Measurements from ENCODE around the gene AK9. TPM values are rescaled to one million over a fixed set of nuclear protein-coding genes. Genes with fewer than 3 reads are reported as not detected.
A peak's percentile ranks its signal among the peaks of the same experiment; 100 is the strongest.

AK9 gene
- total and polyA plus RNA-seq, 7 experiments from 2014 or later: 5.8 to 19.5 (median 7.3) TPM

GRCh38 chr6:109515781-109516409 lies 175.1 kb downstream of the AK9 start:
- peaks cover 15 to 19% of the 10 kb centered on the region in 2 donors for H3K4me1 ChIP-seq (ENCODE audit: control insufficient read depth in 2 of 2, insufficient read depth in 2 of 2, low read length in 2 of 2)
- peaks cover 0 to 1% (median 0%) of the 10 kb centered on the region in 5 donors for H3K27me3 Mint-ChIP-seq
- H3K27ac Mint-ChIP-seq: peak overlapping the region; percentile 23 to 81 (median 55)
- no peaks in the 10 kb centered on the region for H3K9me3 ChIP-seq (ENCODE audit: control insufficient read depth in 2 of 3, low read length in 3 of 3)
- H3K9me3 Mint-ChIP-seq: peaks cover 0 to 5% (median 0%) of the 10 kb centered on the region in 11 donors
- CTCF ChIA-PET: interaction anchor here (0.8 kb wide), 1 partner anchor 34 kb away, joined by 3 read pairs; no protein-coding TSS in a partner anchor
- ATAC-seq (no peak), DNase-seq (peak in 3 of 9 donors; percentile 11 to 26 (median 13))
- no peaks in the 10 kb centered on the region for H3K36me3 ChIP-seq (ENCODE audit: control insufficient read depth in 2 of 3, insufficient read depth in 3 of 3, low read length in 3 of 3)
- peaks cover 0 to 8% (median 0%) of the 10 kb centered on the region in 5 donors for H3K36me3 Mint-ChIP-seq
- H3K4me3 Mint-ChIP-seq: peak overlapping the region; percentile 61 to 86 (median 72)
- peak overlapping the region; percentile 61 for H3K4me3 ChIP-seq (ENCODE audit: low read length)
- no peaks in the 10 kb centered on the region for H3K27me3 ChIP-seq (ENCODE audit: control insufficient read depth in 2 of 2, insufficient read depth in 2 of 2, low read length in 2 of 2)
- peaks cover 14 to 36% (median 28%) of the 10 kb centered on the region in 7 donors for H3K4me1 Mint-ChIP-seq
- POLR2A ChIA-PET: interaction anchor here (0.8 to 1.1 kb wide), 4 partner anchors 24 to 72 kb away, joined by 3 to 5 read pairs (median 3); partner anchors contain the start of gene ZBTB24
- peak overlapping the region; percentile 33 for H3K27ac ChIP-seq (ENCODE audit: low read depth, low read length)
- intact Hi-C loops (cut with micrococcal nuclease): loop anchor here (1.0 to 5.0 kb wide), 3 partner anchors 25 to 34 kb away; partner anchors contain the start of gene ZBTB24 (in 2 of the 2)

- H3K4me3 Mint-ChIP-seq: peak overlapping the region; percentile 10 to 86 (median 72)
- ATAC-seq (no peak), DNase-seq (no peak)
- Histone ChIP-seq H3K27me3 (ENCODE audit: control insufficient read depth in 2 of 2, insufficient read depth in 2 of 2, low read length in 2 of 2) (no peaks in the 10 kb centered on the region), H3K4me3 (ENCODE audit: low read length) (no peak overlapping the region), H3K4me1 (ENCODE audit: control insufficient read depth in 2 of 2, insufficient read depth in 2 of 2, low read length in 2 of 2) (peaks cover 15 to 19% of the 10 kb centered on the region in 2 donors), H3K27ac (ENCODE audit: low read depth, low read length) (no peak overlapping the region), H3K9me3 (ENCODE audit: control insufficient read depth in 2 of 3, low read length in 3 of 3) (no peaks in the 10 kb centered on the region), H3K36me3 (ENCODE audit: control insufficient read depth in 2 of 3, insufficient read depth in 3 of 3, low read length in 3 of 3) (no peaks in the 10 kb centered on the region)
- H3K36me3 Mint-ChIP-seq: peaks cover 0 to 8% (median 0%) of the 10 kb centered on the region in 5 donors
- CTCF ChIA-PET: interaction anchor here (0.8 kb wide), 1 partner anchor 33 kb away, joined by 3 read pairs; no protein-coding TSS in a partner anchor
- peaks cover 0 to 4% (median 0%) of the 10 kb centered on the region in 11 donors for H3K9me3 Mint-ChIP-seq
- POLR2A ChIA-PET: no interaction called here
- intact Hi-C loops (cut with micrococcal nuclease): loop anchor here in 1 of 2 donors (5.0 kb wide), 1 partner anchor 33 kb away; the partner anchor contains the start of gene ZBTB24
- H3K27ac Mint-ChIP-seq: peak overlapping the region in 7 of 9 donors; percentile 23 to 92 (median 55)
- peaks cover 14 to 36% (median 28%) of the 10 kb centered on the region in 7 donors for H3K4me1 Mint-ChIP-seq
- H3K27me3 Mint-ChIP-seq: peaks cover 0 to 1% (median 0%) of the 10 kb centered on the region in 5 donors
These were observed 176.1 kb downstream of the AK9 start for GRCh38 chr6:109514946-109515345.

GRCh38 chr6:109513571-109514071 lies 177.4 kb downstream of the AK9 start:
- H3K27ac Mint-ChIP-seq: no peak overlapping the region
- peaks cover 0 to 1% (median 0%) of the 10 kb centered on the region in 5 donors for H3K27me3 Mint-ChIP-seq
- no peak for DNase-seq
- intact Hi-C loops (cut with micrococcal nuclease): no loop called here
- Histone ChIP-seq H3K4me1 (ENCODE audit: control insufficient read depth in 2 of 2, insufficient read depth in 2 of 2, low read length in 2 of 2) (peaks cover 15 to 19% of the 10 kb centered on the region in 2 donors), H3K9me3 (ENCODE audit: control insufficient read depth in 2 of 3, low read length in 3 of 3) (no peaks in the 10 kb centered on the region), H3K27ac (ENCODE audit: low read depth, low read length) (no peak overlapping the region), H3K36me3 (ENCODE audit: control insufficient read depth in 2 of 3, insufficient read depth in 3 of 3, low read length in 3 of 3) (no peaks in the 10 kb centered on the region), H3K27me3 (ENCODE audit: control insufficient read depth in 2 of 2, insufficient read depth in 2 of 2, low read length in 2 of 2) (no peaks in the 10 kb centered on the region), H3K4me3 (ENCODE audit: low read length) (no peak overlapping the region)
- ChIA-PET CTCF (no interaction called here), POLR2A (interaction anchor here (0.7 kb wide), 1 partner anchor 16 kb away, joined by 3 read pairs; no protein-coding TSS in a partner anchor)
- H3K4me3 Mint-ChIP-seq: no peak overlapping the region
- H3K36me3 Mint-ChIP-seq: peaks cover 0 to 8% (median 0%) of the 10 kb centered on the region in 5 donors
- peaks cover 14 to 36% (median 27%) of the 10 kb centered on the region in 7 donors for H3K4me1 Mint-ChIP-seq
- ATAC-seq: no peak
- H3K9me3 Mint-ChIP-seq: peaks cover 0 to 3% (median 0%) of the 10 kb centered on the region in 11 donors

GRCh38 chr6:109512271-109512817 lies 178.7 kb downstream of the AK9 start:
- POLR2A ChIA-PET: no interaction called here
- H3K9me3 Mint-ChIP-seq: peaks cover 0 to 3% (median 0%) of the 10 kb centered on the region in 11 donors
- H3K36me3 Mint-ChIP-seq: peaks cover 0 to 8% (median 0%) of the 10 kb centered on the region in 5 donors
- H3K4me3 ChIP-seq (ENCODE audit: low read length): no peak overlapping the region
- DNase-seq (no peak), ATAC-seq (no peak)
- H3K27ac Mint-ChIP-seq: no peak overlapping the region
- H3K4me1 Mint-ChIP-seq: peaks cover 14 to 28% (median 27%) of the 10 kb centered on the region in 7 donors
- peaks cover 15 to 19% of the 10 kb centered on the region in 2 donors for H3K4me1 ChIP-seq (ENCODE audit: control insufficient read depth in 2 of 2, insufficient read depth in 2 of 2, low read length in 2 of 2)
- no peaks in the 10 kb centered on the region for H3K36me3 ChIP-seq (ENCODE audit: control insufficient read depth in 2 of 3, insufficient read depth in 3 of 3, low read length in 3 of 3)
- peaks cover 0 to 1% (median 0%) of the 10 kb centered on the region in 5 donors for H3K27me3 Mint-ChIP-seq
- intact Hi-C loops (cut with micrococcal nuclease): no loop called here
- H3K9me3 ChIP-seq (ENCODE audit: control insufficient read depth in 2 of 3, low read length in 3 of 3): no peaks in the 10 kb centered on the region
- H3K27me3 ChIP-seq (ENCODE audit: control insufficient read depth in 2 of 2, insufficient read depth in 2 of 2, low read length in 2 of 2): no peaks in the 10 kb centered on the region
- CTCF ChIA-PET: no interaction called here
- no peak overlapping the region for H3K4me3 Mint-ChIP-seq
- no peak overlapping the region for H3K27ac ChIP-seq (ENCODE audit: low read depth, low read length)

GRCh38 chr6:109511832-109512231 lies 179.2 kb downstream of the AK9 start:
- intact Hi-C loops (cut with micrococcal nuclease): no loop called here
- peaks cover 0 to 8% (median 0%) of the 10 kb centered on the region in 5 donors for H3K36me3 Mint-ChIP-seq
- Histone ChIP-seq H3K27ac (ENCODE audit: low read depth, low read length) (no peak overlapping the region), H3K4me1 (ENCODE audit: control insufficient read depth in 2 of 2, insufficient read depth in 2 of 2, low read length in 2 of 2) (peaks cover 11 to 17% of the 10 kb centered on the region in 2 donors), H3K4me3 (ENCODE audit: low read length) (no peak overlapping the region), H3K27me3 (ENCODE audit: control insufficient read depth in 2 of 2, insufficient read depth in 2 of 2, low read length in 2 of 2) (no peaks in the 10 kb centered on the region), H3K36me3 (ENCODE audit: control insufficient read depth in 2 of 3, insufficient read depth in 3 of 3, low read length in 3 of 3) (no peaks in the 10 kb centered on the region), H3K9me3 (ENCODE audit: control insufficient read depth in 2 of 3, low read length in 3 of 3) (no peaks in the 10 kb centered on the region)
- ATAC-seq (no peak), DNase-seq (no peak)
- ChIA-PET POLR2A (no interaction called here), CTCF (no interaction called here)
- no peak overlapping the region for H3K4me3 Mint-ChIP-seq
- peaks cover 0 to 3% (median 0%) of the 10 kb centered on the region in 11 donors for H3K9me3 Mint-ChIP-seq
- H3K27me3 Mint-ChIP-seq: peaks cover 0 to 4% (median 0%) of the 10 kb centered on the region in 5 donors
- H3K4me1 Mint-ChIP-seq: peaks cover 15 to 28% (median 23%) of the 10 kb centered on the region in 7 donors
- H3K27ac Mint-ChIP-seq: no peak overlapping the region

GRCh38 chr6:109510358-109510757 lies 180.6 kb downstream of the AK9 start:
- H3K27ac ChIP-seq (ENCODE audit: low read depth, low read length): no peak overlapping the region
- H3K36me3 ChIP-seq (ENCODE audit: control insufficient read depth in 2 of 3, insufficient read depth in 3 of 3, low read length in 3 of 3): no peaks in the 10 kb centered on the region
- POLR2A ChIA-PET: interaction anchor here (1.1 kb wide), 1 partner anchor 11 kb away, joined by 3 read pairs; no protein-coding TSS in a partner anchor
- H3K4me1 ChIP-seq (ENCODE audit: control insufficient read depth in 2 of 2, insufficient read depth in 2 of 2, low read length in 2 of 2): peaks cover 1 to 6% of the 10 kb centered on the region in 2 donors
- H3K9me3 Mint-ChIP-seq: peaks cover 0 to 3% (median 0%) of the 10 kb centered on the region in 11 donors
- peaks cover 0 to 6% (median 0%) of the 10 kb centered on the region in 5 donors for H3K27me3 Mint-ChIP-seq
- peaks cover 0 to 8% (median 0%) of the 10 kb centered on the region in 5 donors for H3K36me3 Mint-ChIP-seq
- no peak overlapping the region for H3K27ac Mint-ChIP-seq
- no peak overlapping the region for H3K4me3 Mint-ChIP-seq
- no peak overlapping the region for H3K4me3 ChIP-seq (ENCODE audit: low read length)
- H3K4me1 Mint-ChIP-seq: peaks cover 4 to 16% (median 8%) of the 10 kb centered on the region in 7 donors
- intact Hi-C loops (cut with micrococcal nuclease): no loop called here
- no peaks in the 10 kb centered on the region for H3K27me3 ChIP-seq (ENCODE audit: control insufficient read depth in 2 of 2, insufficient read depth in 2 of 2, low read length in 2 of 2)
- ATAC-seq: no peak
- no peak for DNase-seq
- CTCF ChIA-PET: no interaction called here
- no peaks in the 10 kb centered on the region for H3K9me3 ChIP-seq (ENCODE audit: control insufficient read depth in 2 of 3, low read length in 3 of 3)

All from naive thymus-derived CD4-positive, alpha-beta T cell (primary cell).